Activated T-cell treated with anti-CD3 and anti-CD28 coated beads, Interleukin-2, amount 50 U/mL, for 72 hours (primary cell): ENCODE results near the gene NPL. TPM values are rescaled to one million over a fixed set of nuclear protein-coding genes. Genes with fewer than 3 reads are reported as not detected.

Experiments
- ATAC-seq, 2 donors: fragments of 150-1000 bp; cut with Tn5 transposase; replicated peaks in 1 of 2; 2 replicates each; pipeline ENCODE4 v1.10.0; 2021; ENCODE audit warnings: moderate library complexity in 2 of 2, mild to moderate bottlenecking in 1 of 2
- DNase-seq, 2 donors: peaks; one replicate each; pipeline ENCODE4 v3.0.0; 2021 to 2022; ENCODE audit warnings: mixed read lengths in 1 of 2
- H3K27ac Mint-ChIP-seq: one replicate; pipeline ENCODE4 v1.8.0; 2022; ENCODE audit warnings: mild to moderate bottlenecking, moderate library complexity, mixed read lengths
- H3K27me3 Mint-ChIP-seq: one replicate; pipeline ENCODE4 v1.8.0; 2022; ENCODE audit warnings: low read depth, mixed read lengths
- H3K36me3 Mint-ChIP-seq, 2 donors: one replicate each; pipeline ENCODE4 v1.8.0; 2022; ENCODE audit warnings: mixed read lengths in 2 of 2, mild to moderate bottlenecking in 1 of 2; ENCODE audit not compliant: insufficient read depth in 2 of 2
- H3K4me1 Mint-ChIP-seq: one replicate; pipeline ENCODE4 v1.8.0; 2022; ENCODE audit warnings: low read depth, mixed read lengths
- H3K4me3 Mint-ChIP-seq, 2 donors: one replicate each; pipeline ENCODE4 v1.8.0; 2022; ENCODE audit warnings: mild to moderate bottlenecking in 2 of 2, mixed read lengths in 2 of 2, moderate library complexity in 2 of 2
- H3K9me3 Mint-ChIP-seq, 2 donors: one replicate each; pipeline ENCODE4 v1.8.0; 2022; ENCODE audit warnings: mixed read lengths in 2 of 2
- total RNA-seq, 2 donors: library from RNA; stranded (reverse); gene quantifications; one replicate each; pipeline ENCODE4 v1.2.3, GENCODE V29; 2022

Gene NPL
- total RNA-seq, 2 donors from 2014 or later = 4.4 to 7.5 TPM

GRCh38 chr1:182811975-182812722 is 22.6 kb downstream of the NPL start:
- no peaks in the 10 kb centered on the region for H3K27me3 Mint-ChIP-seq
- no peak overlapping the region for H3K4me3 Mint-ChIP-seq
- H3K36me3 Mint-ChIP-seq = peaks cover 0 to 7% of the 10 kb centered on the region in 2 donors
- no peaks in the 10 kb centered on the region for H3K9me3 Mint-ChIP-seq
- DNase-seq (no peak), ATAC-seq (no peak)
- no peak overlapping the region for H3K27ac Mint-ChIP-seq
- no peaks in the 10 kb centered on the region for H3K4me1 Mint-ChIP-seq

GRCh38 chr1:182816863-182817262 is 27.3 kb downstream of the NPL start:
- Mint-ChIP-seq H3K36me3 (peaks cover 0 to 10% of the 10 kb centered on the region in 2 donors), H3K27me3 (no peaks in the 10 kb centered on the region), H3K4me3 (no peak overlapping the region), H3K4me1 (no peaks in the 10 kb centered on the region), H3K9me3 (no peaks in the 10 kb centered on the region), H3K27ac (no peak overlapping the region)
- DNase-seq = no peak
- ATAC-seq = no peak

DNA sequence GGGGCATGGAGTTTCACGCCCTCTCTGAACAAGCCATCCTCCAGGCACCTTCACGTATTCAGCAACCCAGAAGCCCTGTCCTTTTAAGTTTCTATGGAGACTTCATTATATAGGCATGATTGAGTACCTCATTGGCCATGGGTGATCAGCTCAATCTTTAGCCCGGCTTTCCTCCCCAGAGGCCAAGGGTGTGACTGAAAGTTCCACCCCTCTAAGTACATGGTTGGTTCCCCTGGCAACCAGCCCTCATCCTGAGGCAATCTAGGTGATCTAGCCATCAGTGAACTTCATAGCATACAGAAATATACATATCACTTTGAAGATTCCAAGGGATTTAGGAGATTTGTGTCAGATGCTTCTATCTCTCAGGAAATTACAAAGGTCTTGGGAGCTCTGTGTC is 28.2 kb downstream of the NPL start:
- Mint-ChIP-seq H3K27ac (no peak overlapping the region), H3K4me3 (no peak overlapping the region), H3K36me3 (peaks cover 0 to 7% of the 10 kb centered on the region in 2 donors), H3K27me3 (no peaks in the 10 kb centered on the region), H3K4me1 (no peaks in the 10 kb centered on the region), H3K9me3 (no peaks in the 10 kb centered on the region)
- DNase-seq = no peak
- no peak for ATAC-seq

- no peak for ATAC-seq
- no peak for DNase-seq
- no peak overlapping the region for H3K27ac Mint-ChIP-seq
- no peaks in the 10 kb centered on the region for H3K27me3 Mint-ChIP-seq
- no peaks in the 10 kb centered on the region for H3K9me3 Mint-ChIP-seq
- H3K4me3 Mint-ChIP-seq = no peak overlapping the region
- H3K36me3 Mint-ChIP-seq = no peaks in the 10 kb centered on the region
- H3K4me1 Mint-ChIP-seq = no peaks in the 10 kb centered on the region
Measured at GRCh38 chr1:182823220-182823619, 33.6 kb downstream of the NPL start.

DNA sequence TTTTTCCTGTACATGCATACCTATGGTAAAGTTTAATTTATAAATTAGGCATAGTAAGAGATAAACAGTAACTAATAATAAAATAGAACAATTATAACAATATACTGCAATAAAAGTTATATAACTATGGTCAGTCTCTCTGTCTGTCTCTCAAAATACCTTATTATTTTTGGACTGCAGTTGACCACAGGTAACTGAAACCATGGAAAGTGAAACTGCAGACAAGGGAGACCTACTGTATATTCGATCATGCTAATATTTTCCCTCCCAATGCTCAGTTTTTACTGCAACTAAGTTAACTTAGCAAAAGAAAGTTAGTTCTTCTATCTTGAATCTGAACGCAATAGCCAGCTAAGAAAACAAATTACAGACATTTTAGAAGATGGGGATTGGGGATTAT is 37.3 kb downstream of the NPL start:
- Mint-ChIP-seq H3K27me3 (no peaks in the 10 kb centered on the region), H3K27ac (no peak overlapping the region), H3K9me3 (no peaks in the 10 kb centered on the region), H3K4me1 (no peaks in the 10 kb centered on the region), H3K4me3 (no peak overlapping the region), H3K36me3 (no peaks in the 10 kb centered on the region)
- no peak for DNase-seq
- ATAC-seq = no peak

DNA sequence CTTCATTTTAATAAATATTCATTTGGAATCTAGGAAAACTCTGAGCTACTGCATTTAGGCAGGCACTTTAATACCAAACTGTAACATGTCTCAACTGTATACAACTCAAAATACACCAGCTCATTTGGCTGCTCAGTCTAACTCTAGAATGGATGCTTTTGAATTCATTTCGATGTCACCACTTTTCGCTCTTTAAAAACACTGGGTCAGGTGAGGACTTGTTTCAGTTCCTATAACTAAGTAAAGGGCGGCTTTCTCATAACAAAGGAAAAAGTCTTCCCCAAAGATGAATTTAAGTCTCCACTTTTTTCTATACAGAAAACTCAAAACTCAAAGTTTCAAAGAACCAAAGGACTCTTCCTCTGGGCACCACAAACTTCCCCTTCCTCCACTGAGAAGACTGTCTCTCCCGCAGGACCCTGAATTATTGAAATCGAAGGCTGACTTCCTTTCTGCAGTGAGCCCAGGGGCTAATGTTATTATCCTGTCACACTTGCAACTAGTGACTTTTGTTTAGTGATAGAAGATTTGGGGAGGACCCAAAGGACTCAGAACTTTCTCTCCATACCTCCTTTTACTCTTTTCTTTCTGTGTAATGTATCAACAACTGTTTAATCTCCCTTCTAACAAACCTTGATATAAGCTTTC is 39.8 kb downstream of the NPL start:
- Mint-ChIP-seq H3K27me3 (no peaks in the 10 kb centered on the region), H3K27ac (no peak overlapping the region), H3K9me3 (no peaks in the 10 kb centered on the region), H3K4me1 (no peaks in the 10 kb centered on the region), H3K4me3 (no peak overlapping the region), H3K36me3 (no peaks in the 10 kb centered on the region)
- no peak for DNase-seq
- ATAC-seq = no peak

DNA sequence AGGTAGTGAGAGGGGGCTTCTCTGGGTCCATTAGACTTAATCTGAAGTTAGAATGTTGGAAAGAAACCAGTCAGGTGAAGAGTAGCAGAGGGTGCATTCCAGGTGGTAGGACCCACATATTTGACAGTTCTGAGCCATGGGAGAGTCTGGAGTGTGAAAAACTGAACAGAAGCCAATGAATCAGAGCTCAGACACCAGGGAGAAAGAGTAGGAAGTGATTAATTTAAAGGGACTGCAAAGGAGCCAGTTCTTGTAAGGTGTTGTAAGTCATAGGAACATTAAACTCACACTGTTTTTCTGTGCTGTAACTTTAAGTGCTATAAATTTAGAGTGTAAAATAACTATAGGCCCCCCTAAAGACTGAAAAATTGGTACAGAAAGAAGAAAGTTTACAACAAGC is 43.7 kb downstream of the NPL start:
- ATAC-seq = no peak
- H3K27ac Mint-ChIP-seq = no peak overlapping the region
- DNase-seq = no peak

DNA sequence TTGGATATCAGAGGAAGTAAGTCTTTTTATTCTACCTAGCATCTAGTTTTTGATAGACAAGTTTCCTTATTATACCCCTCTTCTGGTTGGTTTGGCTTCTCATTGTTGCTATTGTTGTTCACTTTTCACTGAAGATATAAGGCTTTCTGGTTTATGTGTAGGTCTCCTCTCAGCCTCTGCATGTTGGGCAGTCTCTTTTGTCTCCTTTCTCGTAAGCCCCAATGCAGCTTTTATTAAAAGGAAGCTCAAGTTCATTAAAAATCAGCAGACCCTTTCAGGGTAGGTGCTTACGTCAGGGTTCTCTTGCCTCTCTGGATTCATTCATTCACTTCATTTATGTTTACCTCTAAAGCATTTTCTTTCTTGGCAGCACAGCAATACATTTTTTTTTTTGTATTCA is 44.8 kb downstream of the NPL start:
- Mint-ChIP-seq H3K4me3 (no peak overlapping the region), H3K4me1 (peaks cover 7% of the 10 kb centered on the region), H3K27ac (no peak overlapping the region), H3K9me3 (no peaks in the 10 kb centered on the region), H3K27me3 (no peaks in the 10 kb centered on the region), H3K36me3 (no peaks in the 10 kb centered on the region)
- ATAC-seq (no peak), DNase-seq (no peak)

More for the DNA sequence above, 43.7 kb downstream of the NPL start:
- Mint-ChIP-seq H3K4me3 (no peak overlapping the region), H3K27me3 (no peaks in the 10 kb centered on the region), H3K9me3 (no peaks in the 10 kb centered on the region), H3K4me1 (no peaks in the 10 kb centered on the region), H3K36me3 (no peaks in the 10 kb centered on the region)

- Mint-ChIP-seq H3K9me3 (no peaks in the 10 kb centered on the region), H3K27me3 (no peaks in the 10 kb centered on the region), H3K4me3 (no peak overlapping the region), H3K36me3 (peaks cover 8 to 9% of the 10 kb centered on the region in 2 donors), H3K27ac (no peak overlapping the region), H3K4me1 (peaks cover 11% of the 10 kb centered on the region)
- no peak for ATAC-seq
- DNase-seq = no peak
Measured at GRCh38 chr1:182835806-182836205, 46.2 kb downstream of the NPL start.

DNA sequence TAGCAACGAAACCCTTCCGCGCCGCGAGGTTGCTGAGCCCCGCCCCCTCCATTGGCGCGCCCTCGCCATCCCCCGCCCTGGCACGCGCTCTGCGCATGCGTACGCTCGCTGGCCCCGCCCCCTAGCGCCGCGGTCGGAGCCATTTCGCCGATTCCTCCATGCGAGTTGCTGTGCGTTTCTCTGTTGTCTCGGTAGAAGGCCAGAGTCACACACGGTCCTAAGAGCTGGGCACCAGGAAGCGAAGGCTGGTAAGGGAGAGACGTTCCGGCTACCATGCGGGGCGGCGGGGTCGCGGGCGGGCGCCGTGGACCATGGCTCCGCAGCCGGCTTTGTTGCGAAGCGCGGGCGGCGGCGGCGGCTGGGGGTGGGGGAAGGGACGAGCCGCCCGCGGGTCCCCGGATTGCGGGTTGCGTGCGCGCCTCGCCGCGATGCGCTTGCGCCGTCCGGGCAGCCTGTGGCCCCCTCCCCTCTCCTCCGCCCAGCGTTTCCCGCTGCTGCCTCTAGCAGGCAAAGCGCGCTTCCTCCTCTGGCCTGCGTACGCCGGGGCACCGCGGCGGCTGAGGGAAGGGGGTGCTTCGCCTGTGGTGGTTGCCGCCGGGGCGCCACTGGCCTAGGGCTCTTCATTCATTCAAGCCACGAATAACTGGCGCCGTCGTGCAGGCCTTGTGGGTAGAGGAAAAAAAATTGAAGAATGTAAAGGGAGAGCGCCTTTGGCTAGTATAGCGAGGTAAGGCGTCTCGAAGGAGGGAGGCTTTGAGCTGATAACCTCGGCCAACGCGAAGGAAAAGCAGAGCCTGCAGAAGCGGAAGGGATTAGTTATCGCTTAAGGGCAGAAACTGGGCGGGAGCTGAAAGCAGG is 49.9 kb downstream of the NPL start, which contains the start of gene DHX9:
DHX9 (plus strand) TSS at position 139 of the 858 bp plus-strand sequence. CDS start 3,220 bp downstream, outside the sequence.
- peak within 1 kb of the TSS; percentile 79 for H3K27ac Mint-ChIP-seq
- no peaks in the 10 kb centered on the region for H3K27me3 Mint-ChIP-seq
- peaks cover 12 to 27% of the 10 kb centered on the region in 2 donors for H3K36me3 Mint-ChIP-seq
- peaks cover 48% of the 10 kb centered on the region for H3K4me1 Mint-ChIP-seq
- no peaks in the 10 kb centered on the region for H3K9me3 Mint-ChIP-seq
- H3K4me3 Mint-ChIP-seq = peak within 1 kb of the TSS; percentile 91 to 96
- ATAC-seq (peak; percentile 88 to 90), DNase-seq (peak; percentile 94 to 99)

DNA sequence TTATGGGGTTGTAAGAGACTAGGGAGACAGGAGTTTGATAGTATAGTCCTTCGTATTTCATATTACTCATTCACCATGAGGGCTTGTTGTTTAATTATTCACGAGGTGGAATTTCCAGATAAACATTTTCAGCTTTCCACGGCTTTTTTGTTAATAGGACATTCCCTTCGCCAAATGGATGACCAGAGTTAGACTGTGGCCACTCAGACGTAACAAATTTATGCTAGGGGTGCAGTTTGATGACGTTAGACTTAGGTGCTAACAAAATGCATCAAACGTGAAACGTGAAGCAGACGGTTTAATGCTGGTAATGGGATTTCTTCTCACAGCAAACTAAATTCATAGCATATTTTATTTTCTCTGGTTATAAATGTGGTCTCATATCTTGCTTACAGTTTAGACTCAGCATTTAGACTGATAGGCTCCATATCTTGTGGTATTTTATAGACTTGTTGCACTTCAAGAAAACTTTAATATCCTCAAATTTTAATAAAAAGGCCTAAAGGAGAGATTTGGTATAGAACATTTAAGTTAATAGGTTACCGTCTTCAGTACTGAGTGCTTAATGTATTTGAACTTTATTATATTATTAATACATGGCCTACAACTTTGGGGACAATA is 51.9 kb downstream of the NPL start:
- peaks cover 68% of the 10 kb centered on the region for H3K4me1 Mint-ChIP-seq
- no peak for ATAC-seq
- no peaks in the 10 kb centered on the region for H3K9me3 Mint-ChIP-seq
- H3K36me3 Mint-ChIP-seq = peaks cover 13 to 36% of the 10 kb centered on the region in 2 donors
- H3K27ac Mint-ChIP-seq = peak overlapping the region; percentile 90
- no peak for DNase-seq
- H3K4me3 Mint-ChIP-seq = peak overlapping the region; percentile 91 to 96
- no peaks in the 10 kb centered on the region for H3K27me3 Mint-ChIP-seq

DNA sequence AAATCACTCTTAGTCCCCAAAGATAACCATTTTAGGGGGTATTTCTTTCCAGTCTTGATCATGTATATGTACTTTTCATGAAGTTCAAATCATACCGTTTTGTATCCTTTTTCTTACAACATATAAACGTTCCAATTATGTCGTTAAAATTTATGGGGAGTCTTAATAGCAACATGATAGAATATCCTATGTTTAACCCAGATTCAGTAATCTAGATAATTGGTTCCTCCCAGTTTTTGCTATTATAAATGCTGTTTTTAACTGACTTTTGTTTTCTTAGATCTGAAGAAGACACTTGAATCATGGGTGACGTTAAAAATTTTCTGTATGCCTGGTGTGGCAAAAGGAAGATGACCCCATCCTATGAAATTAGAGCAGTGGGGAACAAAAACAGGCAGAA is 52.7 kb downstream of the NPL start:
- peaks cover 76% of the 10 kb centered on the region for H3K4me1 Mint-ChIP-seq
- no peak for ATAC-seq
- peaks cover 14 to 44% of the 10 kb centered on the region in 2 donors for H3K36me3 Mint-ChIP-seq
- no peaks in the 10 kb centered on the region for H3K9me3 Mint-ChIP-seq
- DNase-seq = no peak
- peak overlapping the region; percentile 86 to 96 for H3K4me3 Mint-ChIP-seq
- peak overlapping the region; percentile 90 for H3K27ac Mint-ChIP-seq
- H3K27me3 Mint-ChIP-seq = no peaks in the 10 kb centered on the region
